K562 (cell line): ENCODE results near the gene MCEMP1. TPM values are rescaled to one million over a fixed set of nuclear protein-coding genes. Genes with fewer than 3 reads are reported as not detected.

Experiments used
- ADNP ChIP-seq: fragments of 200-800 bp; sonication (Bioruptor generic); IDR thresholded peaks from 2 replicates; pipeline ENCODE4 v1.6.1; 2016; ENCODE audit warnings: missing genetic modification characterization, missing compliant biosample characterization
- CHD4 ChIP-seq: fragments of 200-600 bp; sonication (generic); IDR thresholded peaks from 3 replicates; pipeline ENCODE4 v1.6.1; 2012; ENCODE audit warnings: low read depth, mild to moderate bottlenecking, mixed read lengths, low read length, inconsistent platforms; ENCODE audit not compliant: insufficient read depth, insufficient replicate concordance, poor library complexity, severe bottlenecking
- DPF2 ChIP-seq: fragments of 450-650 bp; IDR thresholded peaks from 2 replicates; pipeline ENCODE4 v1.6.1; 2016
- ESRRA ChIP-seq: fragments of 450-650 bp; IDR thresholded peaks from 2 replicates; pipeline ENCODE4 v1.6.1; 2014; ENCODE audit warnings: low read depth, mild to moderate bottlenecking, moderate library complexity, borderline replicate concordance
- GATA2 ChIP-seq: sonication (generic); formaldehyde crosslinking; IDR thresholded peaks from 2 replicates; pipeline ENCODE4 v1.4.0; 2020; ENCODE audit warnings: mild to moderate bottlenecking, missing genetic modification reagents
- HNRNPK ChIP-seq: fragments of 200-400 bp; formaldehyde crosslinking; IDR thresholded peaks from one replicate; pipeline ENCODE4 v1.6.1; 2018; ENCODE audit warnings: mild to moderate bottlenecking, low read depth, low read length; ENCODE audit not compliant: poor library complexity, severe bottlenecking
- KAT2B ChIP-seq: IDR thresholded peaks from one replicate; pipeline ENCODE4 v1.6.1; 2012; ENCODE audit warnings: low read depth, mild to moderate bottlenecking, control low read depth, inconsistent platforms, low read length, moderate library complexity
- KDM1A ChIP-seq, 2 experiments: fragments of 450-650 bp; IDR thresholded peaks; 2 replicates each; pipeline ENCODE4 v1.6.1; 2016; ENCODE audit warnings: mild to moderate bottlenecking in 2 of 2
- KLF1 ChIP-seq: fragments of 450-650 bp; IDR thresholded peaks from 2 replicates; pipeline ENCODE4 v1.6.1; 2016; ENCODE audit warnings: missing genetic modification characterization, missing compliant biosample characterization
- MCM7 ChIP-seq, 2 experiments: fragments of 450-650 bp; IDR thresholded peaks; 2 replicates each; pipeline ENCODE4 v1.6.1; 2016 to 2018
- NCOR1 ChIP-seq: fragments of 450-650 bp; IDR thresholded peaks from 2 replicates; pipeline ENCODE4 v1.6.1; 2016; ENCODE audit warnings: mild to moderate bottlenecking, moderate library complexity
- NFIX ChIP-seq: fragments of 250-450 bp; sonication (Bioruptor Pico); IDR thresholded peaks from 2 replicates; pipeline ENCODE4 v1.4.0; 2020; ENCODE audit warnings: low read depth, mild to moderate bottlenecking, moderate library complexity
- SMARCA5 ChIP-seq: fragments of 450-650 bp; IDR thresholded peaks from 2 replicates; pipeline ENCODE4 v1.6.1; 2016
- STAT5A ChIP-seq: IDR thresholded peaks from 2 replicates; pipeline ENCODE4 v1.6.1; 2012; ENCODE audit warnings: low read length, inconsistent platforms, borderline replicate concordance
- TAL1 ChIP-seq: fragments of 450-650 bp; IDR thresholded peaks from 2 replicates; pipeline ENCODE4 v1.6.1; 2016; ENCODE audit warnings: mild to moderate bottlenecking
- ZEB2 ChIP-seq: fragments of 450-650 bp; IDR thresholded peaks from 2 replicates; pipeline ENCODE4 v1.6.1; 2016
- ZKSCAN1 ChIP-seq: fragments of 150-350 bp; IDR thresholded peaks from 2 replicates; pipeline ENCODE4 v1.6.1; 2016; ENCODE audit warnings: low read depth, low read length
- ZNF24 ChIP-seq: fragments of 450-650 bp; IDR thresholded peaks from 2 replicates; pipeline ENCODE4 v1.6.1; 2016
- ZNF354B ChIP-seq: fragments of 250-450 bp; sonication (Bioruptor Pico); IDR thresholded peaks from 2 replicates; pipeline ENCODE4 v1.4.0; 2020
- ZNF384 ChIP-seq: IDR thresholded peaks from 2 replicates; pipeline ENCODE4 v1.6.1; 2012; ENCODE audit warnings: low read depth, low read length, improper control_type of control experiment
- ZNF408 ChIP-seq: fragments of 250-450 bp; sonication (Bioruptor Pico); IDR thresholded peaks from 2 replicates; pipeline ENCODE4 v1.4.0; 2020; ENCODE audit warnings: low read depth, mild to moderate bottlenecking, moderate library complexity
- polyA plus RNA-seq, 8 experiments: library from polyadenylated mRNA; depleted of rRNA in 4 of 8; stranded (reverse) in 5 of 8; unstranded in 3 of 8; fragments of >200 nt; fragmentation: Nextera tagmentation in 2 of 8; fragmentation: Illumina TruSeq in 1 of 8; extraction: Ambion mirVana in 2 of 8; extraction: Trizol in 1 of 8; gene quantifications; 2 replicates each; pipeline versions ENCODE4 v1.2.1 to v1.2.3, GENCODE V29; 2011 to 2014; ENCODE audit warnings: inconsistent platforms in 1 of 8, missing spikeins in 1 of 8
- total RNA-seq, 7 experiments: library from RNA; depleted of rRNA in 6 of 7; stranded (reverse); fragments of >200 nt in 6 of 7; fragmentation: Illumina TruSeq in 2 of 7; extraction: Trizol in 2 of 7; gene quantifications; 2 replicates each; pipeline versions ENCODE4 v1.2.1 to v1.2.3, GENCODE V29; 2011 to 2021; ENCODE audit warnings: low replicate concordance in 1 of 7
- TF ChIP-seq, protein P1 (sequence below): fragments of 450-650 bp; IDR thresholded peaks from 2 replicates; pipeline ENCODE4 v1.6.1; 2016; ENCODE audit warnings: low read depth, mild to moderate bottlenecking, moderate library complexity

Gene MCEMP1
- total and polyA plus RNA-seq, 9 of the 15 experiments (the other 6 are each of a cell fraction or from before 2014, with no cell fraction given) = 0.11 to 1.8 (median 0.51) TPM

DNA sequence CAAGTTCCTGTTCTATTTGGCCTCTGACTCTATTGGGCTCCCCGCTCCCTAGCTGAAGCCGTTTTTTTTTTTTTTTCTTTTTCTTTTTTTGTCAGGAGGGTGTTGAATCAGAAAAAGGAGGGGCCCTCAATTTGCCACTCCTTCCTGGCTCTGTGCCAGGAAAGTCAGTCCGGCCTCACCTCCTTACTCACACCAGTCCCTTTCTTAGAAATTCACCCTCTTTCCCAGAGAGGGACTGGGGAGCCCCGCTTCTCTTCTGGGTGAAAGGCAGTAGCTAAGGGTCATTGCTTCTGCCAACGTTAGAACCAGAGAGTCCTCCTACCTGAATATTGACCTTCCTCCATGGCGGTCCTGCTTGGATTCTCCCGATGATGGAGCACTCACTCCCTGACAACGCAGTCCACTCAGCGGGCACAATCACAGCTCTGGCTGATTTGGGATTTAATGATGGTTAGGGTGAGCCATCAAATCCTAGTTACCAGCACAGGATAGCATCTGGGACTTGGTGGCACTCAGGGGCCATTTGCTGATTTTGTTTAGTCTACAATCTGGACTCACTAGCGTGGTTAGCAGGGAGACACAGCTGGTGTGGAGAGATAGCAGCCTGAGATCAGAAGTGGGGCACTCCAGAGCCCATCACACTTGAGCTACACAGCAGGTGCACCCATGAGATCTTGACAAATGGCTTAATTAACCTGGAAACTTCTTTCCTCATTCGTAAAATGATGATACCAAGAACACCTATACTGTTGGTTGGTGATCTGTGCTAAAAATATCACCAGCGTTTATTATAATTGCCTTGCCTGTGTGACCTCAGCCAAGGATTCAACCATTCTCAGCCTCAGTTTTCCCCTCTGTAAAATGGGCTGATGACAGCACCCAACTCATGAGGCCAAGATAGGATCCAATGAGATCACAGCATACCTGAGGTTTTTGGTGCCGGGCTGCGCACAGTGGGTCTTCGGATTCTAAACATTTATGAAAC lies 22.8 kb downstream of the MCEMP1 start (continued):
- TF ChIP-seq ADNP (peak; percentile 92), TAL1 (peak; percentile 89), ESRRA (peak; percentile 75), NCOR1 (peak; percentile 86), HNRNPK (no peak), ZKSCAN1 (peak; percentile 86; the same call in 1 of the 2 replicates), ZNF24 (0 out of 2 replicates have a peak, but pooled peaks have one; percentile 8), GATA2 (CRISPR knock-in tag) (peak; percentile 59; the same call in 1 of the 2 replicates), NFIX (CRISPR knock-in tag) (peak; percentile 90), MCM7 (IDR thresholded peaks at IDR 0.05) (no peak), CHD4 (peak; percentile 70), ZNF354B (CRISPR knock-in tag) (no peak), STAT5A (peak; percentile 64; the same call in 1 of the 2 replicates), KLF1 (no peak), KAT2B (no peak), DPF2 (peak; percentile 51; the same call in 1 of the 2 replicates), ZNF408 (CRISPR knock-in tag) (no peak), KDM1A (IDR thresholded peaks at IDR 0.05) (peak; percentile 84 to 86), ZEB2 (peak; percentile 37; the same call in 1 of the 2 replicates), ZNF384 (peak; percentile 55), SMARCA5 (peak; percentile 79; the same call in 1 of the 2 replicates)
- TF ChIP-seq, protein P1, sequence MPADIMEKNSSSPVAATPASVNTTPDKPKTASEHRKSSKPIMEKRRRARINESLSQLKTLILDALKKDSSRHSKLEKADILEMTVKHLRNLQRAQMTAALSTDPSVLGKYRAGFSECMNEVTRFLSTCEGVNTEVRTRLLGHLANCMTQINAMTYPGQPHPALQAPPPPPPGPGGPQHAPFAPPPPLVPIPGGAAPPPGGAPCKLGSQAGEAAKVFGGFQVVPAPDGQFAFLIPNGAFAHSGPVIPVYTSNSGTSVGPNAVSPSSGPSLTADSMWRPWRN = 0 out of 2 replicates have a peak, but pooled peaks have one; percentile 27
